ENCODE measurements around the gene OPCML. TPM values are rescaled to one million over a fixed set of nuclear protein-coding genes. Genes with fewer than 3 reads are reported as not detected.

The OPCML gene
- total RNA-seq, 1 donor from 2014 or later, result not detected

- intact Hi-C loops (cut with DNase I), result no loop called here
- Histone ChIP-seq H3K27me3 (no peaks in the 10 kb centered on the region), H3K9me3 (no peaks in the 10 kb centered on the region), H3K27ac (no peak overlapping the region), H3K4me3 (no peak overlapping the region), H3K4me1 (no peaks in the 10 kb centered on the region), H3K36me3 (no peaks in the 10 kb centered on the region)
- TF ChIP-seq, protein P1, sequence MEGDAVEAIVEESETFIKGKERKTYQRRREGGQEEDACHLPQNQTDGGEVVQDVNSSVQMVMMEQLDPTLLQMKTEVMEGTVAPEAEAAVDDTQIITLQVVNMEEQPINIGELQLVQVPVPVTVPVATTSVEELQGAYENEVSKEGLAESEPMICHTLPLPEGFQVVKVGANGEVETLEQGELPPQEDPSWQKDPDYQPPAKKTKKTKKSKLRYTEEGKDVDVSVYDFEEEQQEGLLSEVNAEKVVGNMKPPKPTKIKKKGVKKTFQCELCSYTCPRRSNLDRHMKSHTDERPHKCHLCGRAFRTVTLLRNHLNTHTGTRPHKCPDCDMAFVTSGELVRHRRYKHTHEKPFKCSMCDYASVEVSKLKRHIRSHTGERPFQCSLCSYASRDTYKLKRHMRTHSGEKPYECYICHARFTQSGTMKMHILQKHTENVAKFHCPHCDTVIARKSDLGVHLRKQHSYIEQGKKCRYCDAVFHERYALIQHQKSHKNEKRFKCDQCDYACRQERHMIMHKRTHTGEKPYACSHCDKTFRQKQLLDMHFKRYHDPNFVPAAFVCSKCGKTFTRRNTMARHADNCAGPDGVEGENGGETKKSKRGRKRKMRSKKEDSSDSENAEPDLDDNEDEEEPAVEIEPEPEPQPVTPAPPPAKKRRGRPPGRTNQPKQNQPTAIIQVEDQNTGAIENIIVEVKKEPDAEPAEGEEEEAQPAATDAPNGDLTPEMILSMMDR (IDR thresholded peaks at IDR 0.05), result no peak
- no peak for DNase-seq (ENCODE audit: low spot score in 2 of 2)
Observed at GRCh38 chr11:132943706-132944568, 588.4 kb downstream of the OPCML start.

- no peaks in the 10 kb centered on the region for H3K36me3 ChIP-seq
- TF ChIP-seq, protein P1 (IDR thresholded peaks at IDR 0.05), result no peak
- H3K27me3 ChIP-seq, result no peaks in the 10 kb centered on the region
- H3K27ac ChIP-seq, result no peak overlapping the region
- no peak for DNase-seq (ENCODE audit: low spot score in 2 of 2)
- no peaks in the 10 kb centered on the region for H3K9me3 ChIP-seq
- H3K4me3 ChIP-seq, result no peak overlapping the region
- intact Hi-C loops (cut with DNase I), result no loop called here
- no peaks in the 10 kb centered on the region for H3K4me1 ChIP-seq
Observed at GRCh38 chr11:132943357-132943705, 589.0 kb downstream of the OPCML start.

GRCh38 chr11:132942611-132943356 lies 589.5 kb downstream of the OPCML start:
- Histone ChIP-seq H3K4me1 (no peaks in the 10 kb centered on the region), H3K36me3 (no peaks in the 10 kb centered on the region), H3K9me3 (no peaks in the 10 kb centered on the region), H3K27ac (no peak overlapping the region), H3K4me3 (no peak overlapping the region), H3K27me3 (no peaks in the 10 kb centered on the region)
- intact Hi-C loops (cut with DNase I), result no loop called here
- DNase-seq (ENCODE audit: low spot score in 2 of 2), result no peak
- TF ChIP-seq, protein P1 (IDR thresholded peaks at IDR 0.05), result no peak

DNA sequence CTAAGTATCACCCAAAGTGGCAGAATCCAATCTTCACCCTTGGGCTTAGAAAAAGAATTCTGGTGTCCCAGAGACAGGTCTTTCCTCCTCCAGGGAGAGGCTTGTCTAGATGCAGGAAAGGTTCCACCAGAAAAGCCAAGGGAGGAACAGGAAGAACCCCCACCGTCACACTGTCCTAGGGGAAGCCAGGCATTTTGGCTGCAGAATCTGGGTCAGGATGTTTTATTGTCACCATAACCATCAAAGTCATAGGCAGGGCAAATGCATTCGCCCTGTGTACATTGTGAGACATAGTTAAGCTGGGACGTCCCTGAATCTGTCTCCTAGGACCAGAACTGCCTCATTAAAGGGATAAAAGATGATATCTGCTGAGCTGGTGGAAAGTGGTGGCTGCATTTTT lies 590.5 kb downstream of the OPCML start:
- no peak overlapping the region for H3K27ac ChIP-seq
- intact Hi-C loops (cut with DNase I), result no loop called here
- H3K9me3 ChIP-seq, result no peaks in the 10 kb centered on the region
- no peaks in the 10 kb centered on the region for H3K4me1 ChIP-seq
- TF ChIP-seq, protein P1 (IDR thresholded peaks at IDR 0.05), result no peak
- DNase-seq (ENCODE audit: low spot score in 2 of 2), result no peak
- no peak overlapping the region for H3K4me3 ChIP-seq
- no peaks in the 10 kb centered on the region for H3K36me3 ChIP-seq
- H3K27me3 ChIP-seq, result no peaks in the 10 kb centered on the region

DNA sequence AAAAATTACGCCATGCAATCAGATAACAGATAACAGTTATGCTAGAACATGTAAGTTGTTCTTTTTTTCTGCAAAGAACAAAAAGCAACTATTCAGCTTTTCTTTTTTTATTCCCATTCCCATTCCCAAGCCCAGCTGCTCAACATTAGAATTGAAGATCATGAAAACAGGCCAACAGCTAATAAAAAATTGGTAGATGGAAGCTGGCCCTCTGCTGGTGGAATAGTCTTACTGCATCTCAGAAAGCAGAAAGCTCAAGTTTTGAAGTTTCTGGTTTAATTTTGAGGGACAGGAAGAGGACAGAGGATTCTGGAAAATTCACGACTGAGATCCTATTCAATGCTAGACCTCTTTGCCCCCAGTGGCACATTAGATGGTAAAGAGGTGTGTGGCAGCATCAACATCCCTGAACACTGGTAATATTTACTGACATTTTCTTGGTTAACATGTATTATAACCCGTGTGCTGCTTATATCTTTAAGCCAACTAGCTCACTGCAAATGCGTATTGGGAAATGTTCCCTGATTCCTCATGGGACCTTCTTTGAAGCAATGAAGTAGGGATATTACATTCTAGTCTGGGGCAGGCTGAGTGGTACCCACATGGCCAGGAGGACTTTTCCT lies 591.2 kb downstream of the OPCML start:
- Histone ChIP-seq H3K27me3 (no peaks in the 10 kb centered on the region), H3K4me1 (no peaks in the 10 kb centered on the region), H3K4me3 (no peak overlapping the region), H3K9me3 (no peaks in the 10 kb centered on the region), H3K27ac (no peak overlapping the region), H3K36me3 (no peaks in the 10 kb centered on the region)
- intact Hi-C loops (cut with DNase I), result no loop called here
- TF ChIP-seq, protein P1 (IDR thresholded peaks at IDR 0.05), result peak in 2 of 3 experiments; percentile 51 to 65
- DNase-seq (ENCODE audit: low spot score in 2 of 2), result no peak
